Measurements from ENCODE around the gene RAPGEF1. TPM values are rescaled to one million over a fixed set of nuclear protein-coding genes. Genes with fewer than 3 reads are reported as not detected.

The RAPGEF1 gene
- polyA plus RNA-seq, 2 of the 4 experiments (the other 2 are of a cell fraction) = 21.6 to 27.7 TPM

DNA sequence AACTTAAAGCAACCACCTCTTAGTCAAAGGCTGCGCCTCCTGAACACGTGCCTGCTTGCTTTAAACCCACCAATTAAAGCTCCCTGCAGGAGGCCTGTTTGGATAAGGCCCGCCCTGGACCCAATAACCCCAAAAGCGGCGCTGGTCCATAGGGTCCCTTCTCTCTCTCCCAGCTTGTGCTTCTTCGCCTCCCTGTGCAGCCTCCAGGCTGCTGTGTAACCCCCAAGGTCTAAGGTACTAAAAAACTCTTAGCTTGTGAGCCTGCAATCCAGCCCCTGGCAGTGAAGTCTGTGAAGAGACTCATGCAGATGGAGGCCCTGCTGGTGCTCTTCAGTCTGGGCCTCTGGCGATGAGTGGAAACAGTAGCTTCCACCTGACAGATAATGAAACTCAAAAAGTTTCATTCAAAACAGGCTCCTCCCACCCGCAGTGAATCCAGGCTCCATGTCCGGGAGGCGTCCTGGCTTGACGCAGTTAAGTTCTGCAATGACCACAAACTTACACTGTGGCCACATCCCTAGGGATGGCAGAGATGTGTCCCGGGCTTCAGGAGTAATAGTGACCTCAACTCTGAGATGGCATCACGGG lies 97.3 kb downstream of the RAPGEF1 start:
- Histone ChIP-seq H3K4me2 (no peak overlapping the region), H3K9me3 (no peaks in the 10 kb centered on the region), H3K27ac (no peak overlapping the region), H3K4me3 (no peak overlapping the region), H3K4me1 (0 out of 3 replicates have a peak, but pooled peaks cover 4% of the 10 kb centered on the region)
- DNase-seq (ENCODE audit: low read depth in 1 of 2, low spot score in 1 of 2) = no peak
- no peak for FAIRE-seq
- POLR2A ChIA-PET = no interaction called here
- TF ChIP-seq HOXB5 (CRISPR knock-in tag; IDR thresholded peaks at IDR 0.05) = no peak
- TF ChIP-seq HOXB13 (CRISPR knock-in tag; IDR thresholded peaks at IDR 0.05; ENCODE audit: low read depth) = no peak
- no peak for TF ChIP-seq NFE2L2 (conservative IDR thresholded peaks at IDR 0.05; ENCODE audit: low read length)
- TF ChIP-seq, protein P1, sequence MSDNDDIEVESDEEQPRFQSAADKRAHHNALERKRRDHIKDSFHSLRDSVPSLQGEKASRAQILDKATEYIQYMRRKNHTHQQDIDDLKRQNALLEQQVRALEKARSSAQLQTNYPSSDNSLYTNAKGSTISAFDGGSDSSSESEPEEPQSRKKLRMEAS (IDR thresholded peaks at IDR 0.05) = no peak
- no peak for TF ChIP-seq GATA3 (IDR thresholded peaks at IDR 0.05; ENCODE audit: borderline replicate concordance)
- no peak for TF ChIP-seq EHF (CRISPR knock-in tag; IDR thresholded peaks at IDR 0.05)
- TF ChIP-seq, protein P2, sequence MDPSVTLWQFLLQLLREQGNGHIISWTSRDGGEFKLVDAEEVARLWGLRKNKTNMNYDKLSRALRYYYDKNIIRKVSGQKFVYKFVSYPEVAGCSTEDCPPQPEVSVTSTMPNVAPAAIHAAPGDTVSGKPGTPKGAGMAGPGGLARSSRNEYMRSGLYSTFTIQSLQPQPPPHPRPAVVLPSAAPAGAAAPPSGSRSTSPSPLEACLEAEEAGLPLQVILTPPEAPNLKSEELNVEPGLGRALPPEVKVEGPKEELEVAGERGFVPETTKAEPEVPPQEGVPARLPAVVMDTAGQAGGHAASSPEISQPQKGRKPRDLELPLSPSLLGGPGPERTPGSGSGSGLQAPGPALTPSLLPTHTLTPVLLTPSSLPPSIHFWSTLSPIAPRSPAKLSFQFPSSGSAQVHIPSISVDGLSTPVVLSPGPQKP (IDR thresholded peaks at IDR 0.05; ENCODE audit: low read depth, low read length) = no peak
- no peak for TF ChIP-seq CBX8 (IDR thresholded peaks at IDR 0.05)
- no peak for TF ChIP-seq TP53 (CRISPR knock-in tag; IDR thresholded peaks at IDR 0.05)
- TF ChIP-seq ZNF302 (CRISPR knock-in tag; IDR thresholded peaks at IDR 0.05) = no peak
- TF ChIP-seq RNF2 (IDR thresholded peaks at IDR 0.05; ENCODE audit: borderline replicate concordance, low read depth) = no peak
- no peak for TF ChIP-seq FOSB (CRISPR knock-in tag; IDR thresholded peaks at IDR 0.05)
- TF ChIP-seq KDM1A (IDR thresholded peaks at IDR 0.05; ENCODE audit: low read depth) = no peak
- TF ChIP-seq SREBF2 (IDR thresholded peaks at IDR 0.05) = no peak
- no peak for TF ChIP-seq TFCP2L1 (CRISPR knock-in tag; IDR thresholded peaks at IDR 0.05)
- TF ChIP-seq, protein P3, sequence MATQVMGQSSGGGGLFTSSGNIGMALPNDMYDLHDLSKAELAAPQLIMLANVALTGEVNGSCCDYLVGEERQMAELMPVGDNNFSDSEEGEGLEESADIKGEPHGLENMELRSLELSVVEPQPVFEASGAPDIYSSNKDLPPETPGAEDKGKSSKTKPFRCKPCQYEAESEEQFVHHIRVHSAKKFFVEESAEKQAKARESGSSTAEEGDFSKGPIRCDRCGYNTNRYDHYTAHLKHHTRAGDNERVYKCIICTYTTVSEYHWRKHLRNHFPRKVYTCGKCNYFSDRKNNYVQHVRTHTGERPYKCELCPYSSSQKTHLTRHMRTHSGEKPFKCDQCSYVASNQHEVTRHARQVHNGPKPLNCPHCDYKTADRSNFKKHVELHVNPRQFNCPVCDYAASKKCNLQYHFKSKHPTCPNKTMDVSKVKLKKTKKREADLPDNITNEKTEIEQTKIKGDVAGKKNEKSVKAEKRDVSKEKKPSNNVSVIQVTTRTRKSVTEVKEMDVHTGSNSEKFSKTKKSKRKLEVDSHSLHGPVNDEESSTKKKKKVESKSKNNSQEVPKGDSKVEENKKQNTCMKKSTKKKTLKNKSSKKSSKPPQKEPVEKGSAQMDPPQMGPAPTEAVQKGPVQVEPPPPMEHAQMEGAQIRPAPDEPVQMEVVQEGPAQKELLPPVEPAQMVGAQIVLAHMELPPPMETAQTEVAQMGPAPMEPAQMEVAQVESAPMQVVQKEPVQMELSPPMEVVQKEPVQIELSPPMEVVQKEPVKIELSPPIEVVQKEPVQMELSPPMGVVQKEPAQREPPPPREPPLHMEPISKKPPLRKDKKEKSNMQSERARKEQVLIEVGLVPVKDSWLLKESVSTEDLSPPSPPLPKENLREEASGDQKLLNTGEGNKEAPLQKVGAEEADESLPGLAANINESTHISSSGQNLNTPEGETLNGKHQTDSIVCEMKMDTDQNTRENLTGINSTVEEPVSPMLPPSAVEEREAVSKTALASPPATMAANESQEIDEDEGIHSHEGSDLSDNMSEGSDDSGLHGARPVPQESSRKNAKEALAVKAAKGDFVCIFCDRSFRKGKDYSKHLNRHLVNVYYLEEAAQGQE (IDR thresholded peaks at IDR 0.05) = no peak
- TF ChIP-seq FOXS1 (CRISPR knock-in tag; IDR thresholded peaks at IDR 0.05) = no peak
- no peak for TF ChIP-seq POLR2AphosphoS2 (conservative IDR thresholded peaks at IDR 0.05; ENCODE audit: low read length)
- no peak for TF ChIP-seq MYC (IDR thresholded peaks at IDR 0.05; ENCODE audit: borderline replicate concordance, low read length)
- no peak for ATAC-seq
- WGBS (ENCODE audit: missing lambda C conversion rate) = 91% methylated on average over 9 of the region's 13 CpGs
- CTCF ChIA-PET = interaction anchor here (0.9 to 9.5 kb wide), 7 partner anchors 21 to 101 kb away, joined by 3 to 68 read pairs (median 4); partner anchors contain the start of gene RAPGEF1

DNA sequence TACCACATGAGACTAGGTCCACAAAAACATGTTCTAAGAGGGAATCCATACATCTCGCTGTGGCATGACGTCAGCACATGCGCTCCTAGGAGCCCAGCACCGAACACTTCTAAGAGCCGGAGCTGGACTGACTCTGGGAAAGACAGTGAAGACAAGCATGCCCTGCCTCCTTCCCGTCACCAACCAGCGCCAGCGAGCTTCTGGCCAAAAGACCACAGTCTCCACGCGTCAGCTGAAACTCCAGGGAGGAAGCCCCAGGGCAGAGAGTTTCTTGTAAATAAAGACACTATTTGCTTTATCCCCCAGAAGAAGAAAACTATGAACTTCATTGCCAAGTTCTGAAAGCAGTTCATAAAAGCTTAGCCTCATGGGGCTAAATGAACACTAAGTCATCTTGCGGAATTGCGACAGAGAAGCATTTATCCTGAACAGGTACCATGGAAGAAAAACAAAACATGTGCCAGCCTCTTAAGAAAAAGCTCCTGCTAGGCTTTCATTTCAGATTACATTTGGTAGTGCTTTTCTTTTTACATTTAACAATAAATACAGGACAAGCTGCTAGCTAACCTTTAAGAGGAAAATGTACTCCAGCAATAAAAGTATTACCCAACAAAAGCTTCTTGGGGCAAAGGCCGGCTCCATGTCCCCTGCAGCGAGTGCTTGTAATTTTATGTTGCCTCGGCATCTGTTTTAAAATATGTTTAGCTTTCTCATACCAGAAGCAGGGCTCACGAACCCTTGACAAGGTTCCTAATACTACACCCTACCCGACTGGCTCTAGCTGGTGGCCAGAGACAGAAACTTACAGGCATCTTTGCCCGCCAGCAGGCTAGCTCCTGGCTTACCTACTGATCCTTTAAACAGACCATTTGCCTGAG lies 98.0 kb downstream of the RAPGEF1 start:
- 86% methylated on average over 18 of the region's 18 CpGs for WGBS (ENCODE audit: missing lambda C conversion rate)
- ChIA-PET POLR2A (no interaction called here), CTCF (interaction anchor here (0.6 to 9.5 kb wide), 9 partner anchors 9 to 121 kb away, joined by 3 to 68 read pairs (median 4); partner anchors contain the start of gene RAPGEF1)
- Histone ChIP-seq H3K27ac (no peak overlapping the region), H3K4me2 (no peak overlapping the region), H3K4me3 (no peak overlapping the region), H3K9me3 (no peaks in the 10 kb centered on the region), H3K4me1 (0 out of 3 replicates have a peak, but pooled peaks cover 4% of the 10 kb centered on the region)
- FAIRE-seq = no peak
- ATAC-seq = peak in 1 of 2 experiments; percentile 42; a peak in 1 of 6 replicates
- peak in 1 of 2 experiments; percentile 23 for DNase-seq (ENCODE audit: low read depth in 1 of 2, low spot score in 1 of 2)
- TF ChIP-seq, protein P4, sequence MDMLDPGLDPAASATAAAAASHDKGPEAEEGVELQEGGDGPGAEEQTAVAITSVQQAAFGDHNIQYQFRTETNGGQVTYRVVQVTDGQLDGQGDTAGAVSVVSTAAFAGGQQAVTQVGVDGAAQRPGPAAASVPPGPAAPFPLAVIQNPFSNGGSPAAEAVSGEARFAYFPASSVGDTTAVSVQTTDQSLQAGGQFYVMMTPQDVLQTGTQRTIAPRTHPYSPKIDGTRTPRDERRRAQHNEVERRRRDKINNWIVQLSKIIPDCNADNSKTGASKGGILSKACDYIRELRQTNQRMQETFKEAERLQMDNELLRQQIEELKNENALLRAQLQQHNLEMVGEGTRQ (IDR thresholded peaks at IDR 0.05) = no peak
- TF ChIP-seq RAD21 (conservative IDR thresholded peaks at IDR 0.05 in 1 of 2, IDR thresholded peaks at IDR 0.05 in 1 of 2) (peak in 1 of 2 experiments; percentile 8; a peak in 1 of 5 replicates), EHF (CRISPR knock-in tag; IDR thresholded peaks at IDR 0.05) (no peak), RARB (CRISPR knock-in tag; IDR thresholded peaks at IDR 0.05) (no peak)
